Glomerular visceral epithelial cell (primary cell): ENCODE measurements around the gene FNDC4.

Source experiments
- DNase-seq: peaks from one replicate; pipeline ENCODE4 v3.0.0-alpha.2; 2016; ENCODE audit errors: extremely low spot score

The FNDC4 gene

GRCh38 chr2:27493948-27494283 lies 1.1 kb downstream of the FNDC4 start:
- no peak for DNase-seq

DNA sequence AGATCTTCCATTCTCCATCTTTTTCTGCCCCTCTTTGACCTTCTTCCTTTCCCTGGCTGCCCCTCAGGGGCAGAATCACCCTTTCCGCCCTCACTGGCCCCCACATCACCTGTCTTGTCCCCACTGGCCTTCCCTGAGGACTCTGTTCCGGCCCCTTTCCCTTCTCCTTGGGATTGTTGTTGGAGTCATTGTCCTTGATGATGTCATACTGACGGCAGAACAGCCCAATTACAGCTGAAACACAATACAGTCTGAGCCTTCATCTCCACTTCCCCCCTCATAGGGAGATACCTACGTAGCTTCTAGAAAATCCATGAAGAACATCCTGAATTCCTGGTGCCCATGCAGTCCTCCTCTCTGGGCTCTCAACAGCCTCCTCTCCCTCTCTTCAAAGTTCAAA lies 2.4 kb downstream of the FNDC4 start:
- DNase-seq: no peak

DNA sequence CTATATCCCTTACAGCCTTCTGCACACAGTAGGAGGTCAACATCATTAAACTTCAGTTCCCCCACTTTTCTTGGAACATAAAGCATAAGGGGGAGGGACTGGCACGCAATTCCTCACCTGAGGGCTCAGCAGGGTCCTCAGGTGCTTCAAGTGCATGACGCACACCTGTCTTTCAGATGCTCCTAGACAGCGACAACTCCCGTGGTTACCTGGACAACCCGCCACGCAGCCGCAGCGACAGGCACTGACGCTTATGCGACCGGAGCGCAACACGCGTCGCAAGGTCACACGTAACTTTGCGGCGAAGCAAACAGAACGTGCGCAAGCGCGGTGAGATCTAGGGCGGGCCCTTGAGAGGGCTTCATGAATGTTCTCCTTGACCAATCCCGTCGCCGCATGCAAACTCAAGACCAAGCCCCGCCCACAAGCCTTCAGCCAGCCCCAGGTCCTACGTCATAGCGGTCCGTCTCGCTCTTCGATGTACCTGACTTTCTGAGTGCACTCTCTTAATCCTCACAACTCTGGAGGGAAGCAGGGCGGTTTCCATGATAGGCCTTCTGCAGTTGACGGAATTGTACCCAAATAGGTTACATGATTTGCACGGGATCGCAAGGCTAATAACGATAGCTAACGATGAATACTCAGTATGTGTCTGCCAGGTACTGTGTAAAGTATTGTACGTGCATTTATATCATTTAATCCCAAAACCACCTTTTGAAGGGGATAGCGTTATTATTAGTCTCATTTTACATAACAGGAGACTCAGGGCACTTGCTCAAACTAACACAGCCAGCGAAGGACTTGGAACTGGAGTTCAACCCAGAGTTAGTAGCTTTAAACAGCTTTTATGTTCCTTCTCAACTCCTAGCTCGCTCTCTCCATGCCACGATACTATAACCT lies 5.3 kb downstream of the FNDC4 start, which contains the start of gene IFT172:
TSS of gene IFT172 (minus strand) at position 246 of the 900 bp plus-strand sequence. CDS start at position 156, 90 bp downstream.
- DNase-seq: peak; percentile 97

- DNase-seq: peak; percentile 23
Measured at GRCh38 chr2:27489118-27489497, 5.9 kb downstream of the FNDC4 start.

GRCh38 chr2:27485496-27485895 lies 9.5 kb downstream of the FNDC4 start:
- no peak for DNase-seq

DNA sequence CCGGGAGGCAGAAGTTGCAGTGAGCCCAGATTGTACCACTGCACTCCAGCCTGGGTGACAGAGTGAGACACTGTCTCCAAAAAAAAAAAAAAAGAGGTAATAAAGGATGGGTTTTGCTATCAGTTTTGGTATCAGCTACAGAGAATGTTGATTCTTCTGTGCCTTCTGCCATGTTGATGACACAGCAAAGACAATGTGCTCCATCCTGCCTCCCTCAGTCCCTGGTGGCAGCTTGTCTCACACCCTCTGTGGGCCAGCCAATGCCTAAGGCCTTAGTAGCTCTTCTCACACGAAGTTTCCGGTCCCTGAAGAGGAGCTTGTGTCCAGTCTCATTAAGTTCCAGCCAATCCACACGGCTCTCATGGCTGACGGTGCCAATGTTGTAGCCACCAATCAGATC lies 23.0 kb downstream of the FNDC4 start:
- no peak for DNase-seq

GRCh38 chr2:27464443-27464842 lies 30.6 kb downstream of the FNDC4 start:
- DNase-seq: no peak

DNA sequence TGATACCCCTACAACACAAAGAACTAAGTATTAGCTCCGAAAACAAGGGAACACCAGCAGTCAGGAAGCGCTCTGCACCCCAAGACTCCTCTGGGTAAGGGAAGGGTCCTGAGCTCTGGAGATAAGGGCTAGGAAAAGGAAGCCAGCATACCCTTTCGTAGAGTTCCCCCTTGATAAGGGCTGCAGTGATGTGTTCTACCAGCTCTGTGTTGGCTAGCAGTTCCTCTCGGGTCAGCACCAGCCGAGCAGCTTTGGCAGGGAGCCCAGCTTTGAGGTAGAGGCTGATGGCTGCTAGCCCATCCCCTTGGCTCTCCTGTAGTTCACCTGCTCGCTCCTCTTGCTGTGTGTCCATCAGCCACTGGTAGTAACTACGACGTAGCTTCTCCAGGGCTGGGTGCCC lies 33.9 kb downstream of the FNDC4 start:
- no peak for DNase-seq

DNA sequence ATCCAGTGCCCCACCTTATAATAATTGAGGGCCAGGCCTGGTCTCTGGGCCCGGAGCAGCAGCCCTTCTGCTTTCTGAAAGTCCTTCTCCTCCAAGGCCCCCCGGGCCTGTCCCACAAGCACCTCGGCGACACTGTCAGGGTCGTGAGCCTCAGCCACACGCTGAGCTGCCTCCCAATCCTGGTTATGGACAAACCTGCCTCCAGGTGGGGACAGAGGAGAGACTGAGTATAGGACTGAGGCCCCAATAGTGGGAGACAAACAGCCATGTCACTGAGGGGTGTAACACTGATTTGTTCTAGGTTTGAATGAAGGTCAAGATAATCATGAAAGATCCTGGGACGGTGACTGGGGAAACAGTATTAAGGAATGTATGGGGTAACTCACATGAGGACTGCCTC lies 41.0 kb downstream of the FNDC4 start:
- no peak for DNase-seq

DNA sequence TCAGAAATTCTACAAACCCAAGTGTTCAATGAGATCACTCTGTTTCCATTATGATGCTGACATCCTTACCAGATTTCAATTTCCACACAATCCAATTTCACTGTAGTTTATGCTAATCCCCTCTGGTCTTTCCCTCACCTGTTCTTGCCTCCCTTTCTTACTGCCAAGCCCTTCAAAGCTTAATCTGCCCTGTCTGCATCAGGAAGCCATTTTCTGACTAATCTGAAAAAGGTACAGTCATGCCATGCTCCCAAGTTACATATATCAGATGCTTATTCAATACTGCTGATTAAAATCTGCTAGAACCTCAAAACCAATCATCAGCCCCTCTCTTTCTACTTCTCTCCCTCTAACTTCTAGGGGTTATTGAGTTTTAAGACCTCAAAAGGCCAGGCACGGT lies 43.9 kb downstream of the FNDC4 start:
- DNase-seq: no peak

DNA sequence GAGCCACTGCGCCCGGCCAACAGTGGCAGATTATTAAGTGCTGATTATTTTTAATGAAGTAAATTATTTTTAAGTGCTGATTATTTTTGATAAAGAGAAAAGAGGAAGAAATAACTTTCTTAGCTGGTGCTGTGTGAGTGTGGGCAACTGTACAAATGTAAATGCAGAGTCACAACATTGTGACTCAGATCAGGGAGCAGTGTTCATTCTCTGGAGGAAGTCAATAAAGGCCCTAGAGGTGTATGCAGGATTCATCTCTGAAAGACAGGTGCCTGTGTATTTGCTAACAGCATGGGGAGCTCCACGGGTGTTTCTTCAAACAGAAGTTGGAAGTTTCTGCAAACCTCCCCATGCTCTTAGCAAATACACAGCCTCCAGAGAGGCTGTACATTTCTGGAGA lies 46.6 kb downstream of the FNDC4 start:
- DNase-seq: no peak

DNA sequence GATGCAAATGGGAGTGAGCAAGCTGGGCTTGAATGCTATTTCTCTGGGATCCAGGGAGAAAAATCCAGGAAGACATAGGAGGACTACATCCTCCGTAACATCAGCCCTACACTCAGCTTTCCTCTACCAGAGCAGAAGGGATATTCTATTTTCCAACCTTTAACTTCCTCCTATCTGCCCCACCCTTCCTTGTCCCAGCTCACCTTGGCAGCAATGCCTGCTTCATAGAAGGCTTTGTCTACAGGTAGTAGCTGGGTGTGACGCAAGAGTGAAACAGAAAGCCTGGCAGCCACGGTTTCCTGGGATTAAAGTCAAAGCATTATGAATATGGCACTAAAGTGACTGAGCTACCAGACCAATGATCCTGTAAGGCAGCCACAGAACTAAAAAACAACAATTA lies 48.9 kb downstream of the FNDC4 start:
- no peak for DNase-seq

DNA sequence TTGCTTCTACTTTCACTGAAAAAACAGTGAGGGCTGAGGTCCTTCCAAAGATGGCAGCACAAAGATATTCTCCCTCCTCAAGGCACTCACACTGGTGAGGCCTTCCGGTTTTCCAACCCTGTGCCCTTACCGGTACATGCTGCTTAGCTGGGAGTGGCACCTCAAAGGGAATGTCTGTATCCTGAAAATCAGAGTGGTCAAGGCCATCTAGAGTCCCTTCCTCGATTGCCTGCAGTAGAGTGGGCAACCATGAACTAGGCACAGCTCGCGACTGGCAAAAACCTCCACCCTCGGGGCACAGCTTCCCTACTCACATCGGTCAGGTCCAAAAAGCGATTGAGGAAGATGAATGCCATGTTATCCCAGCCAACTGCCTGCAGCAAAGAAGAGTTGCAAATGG lies 49.4 kb downstream of the FNDC4 start:
- no peak for DNase-seq

DNA sequence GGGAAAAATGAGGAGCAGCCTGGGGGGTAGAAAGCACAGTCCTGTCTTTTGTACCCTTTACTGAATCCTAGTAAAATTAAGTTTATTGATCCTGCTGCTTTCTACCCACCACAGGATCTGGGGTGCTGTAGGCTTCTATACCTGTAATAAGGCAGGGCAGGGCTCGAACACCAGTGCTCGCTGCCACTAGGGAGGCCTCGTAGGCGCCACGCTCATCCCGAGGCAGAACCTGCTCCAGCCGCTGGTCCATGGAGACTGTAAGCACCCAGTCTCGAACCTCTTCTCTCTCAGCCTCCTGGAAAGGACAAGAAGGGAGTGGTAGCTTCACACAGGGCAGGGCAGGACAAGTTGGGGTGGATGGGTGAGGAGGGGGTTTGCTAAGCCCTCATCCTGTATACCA lies 49.8 kb downstream of the FNDC4 start:
- DNase-seq: no peak

- DNase-seq: no peak
Measured at GRCh38 chr2:27442920-27443282, 52.1 kb downstream of the FNDC4 start.

- no peak for DNase-seq
Measured at GRCh38 chr2:27441958-27442919, 52.8 kb downstream of the FNDC4 start, which contains the start of gene KRTCAP3. TSS of gene KRTCAP3 (plus strand) at chr2:27442381. CDS start at chr2:27442413, 32 bp downstream.
